HL-60/S4 (cell line): ENCODE results near the gene ITGA3.

Source experiments
- in situ Hi-C: fragments of 300-500 bp; cut with MboI; formaldehyde crosslinking; loops from 2 replicates; pipeline ENCODE4 v1.14.3; 2022; ENCODE audit warnings: low sequenced_read_pairs

The ITGA3 gene

DNA sequence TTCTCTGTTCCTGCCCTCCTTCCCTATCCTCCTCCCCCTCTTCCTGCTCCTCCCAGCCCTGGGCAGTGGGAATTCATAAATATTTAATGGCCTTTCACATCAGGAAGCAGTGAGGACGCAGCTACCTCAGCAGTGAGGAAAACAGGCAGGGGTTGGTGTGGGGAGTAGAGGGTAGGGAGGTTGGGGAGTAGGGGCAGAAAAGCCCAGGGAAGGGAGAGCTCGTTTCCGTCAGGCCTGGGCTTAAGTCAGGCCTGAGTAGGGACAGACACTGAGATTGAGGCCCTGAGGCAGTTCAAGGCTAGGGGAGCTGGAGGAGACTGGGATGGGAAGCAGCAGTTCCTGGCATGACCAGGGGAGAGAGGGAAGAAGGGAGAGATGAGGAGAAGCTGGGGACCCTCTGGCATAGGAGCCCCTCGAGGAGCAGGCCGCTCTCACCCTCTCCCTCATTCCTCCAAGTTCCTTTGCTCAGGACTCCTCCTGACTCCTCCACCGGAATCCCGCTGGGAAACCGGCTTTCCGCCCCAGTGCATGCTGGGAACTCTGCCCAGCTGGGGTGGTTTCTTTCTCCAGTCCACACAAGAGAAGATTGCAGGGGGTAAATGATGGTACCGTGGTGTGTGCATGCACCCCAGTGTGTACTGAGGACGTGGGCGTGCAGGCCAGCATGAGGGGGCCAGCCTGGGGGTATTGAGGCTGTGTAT is 67.9 kb downstream of the ITGA3 start:
- in situ Hi-C loops, result no loop called here

DNA sequence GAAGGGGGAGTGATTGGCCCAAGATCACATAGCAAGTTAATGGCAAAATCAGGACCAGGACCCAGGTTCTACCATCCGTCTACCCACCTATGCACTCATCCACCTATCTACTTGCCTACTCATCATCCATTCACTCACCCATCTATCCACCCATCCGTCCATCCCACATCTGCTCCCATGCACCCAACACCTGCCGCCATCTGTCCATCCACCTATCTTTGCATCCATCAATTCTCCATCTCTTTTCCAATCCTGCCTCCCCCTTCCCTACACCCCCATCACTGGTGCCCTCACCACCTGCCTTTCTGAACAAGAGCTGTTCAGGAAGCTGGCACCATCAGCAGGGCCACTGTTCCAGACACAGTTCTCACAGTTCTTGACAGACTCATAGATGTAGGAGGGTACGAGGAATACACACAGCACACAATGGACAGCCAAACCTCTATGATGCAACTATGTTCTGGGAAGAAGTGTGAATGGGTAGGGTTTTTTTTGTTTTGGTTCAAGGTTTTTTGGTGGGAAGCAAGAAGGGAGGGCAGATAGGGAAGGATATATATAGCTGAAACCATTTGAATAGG is 69.6 kb downstream of the ITGA3 start:
- in situ Hi-C loops, result no loop called here

DNA sequence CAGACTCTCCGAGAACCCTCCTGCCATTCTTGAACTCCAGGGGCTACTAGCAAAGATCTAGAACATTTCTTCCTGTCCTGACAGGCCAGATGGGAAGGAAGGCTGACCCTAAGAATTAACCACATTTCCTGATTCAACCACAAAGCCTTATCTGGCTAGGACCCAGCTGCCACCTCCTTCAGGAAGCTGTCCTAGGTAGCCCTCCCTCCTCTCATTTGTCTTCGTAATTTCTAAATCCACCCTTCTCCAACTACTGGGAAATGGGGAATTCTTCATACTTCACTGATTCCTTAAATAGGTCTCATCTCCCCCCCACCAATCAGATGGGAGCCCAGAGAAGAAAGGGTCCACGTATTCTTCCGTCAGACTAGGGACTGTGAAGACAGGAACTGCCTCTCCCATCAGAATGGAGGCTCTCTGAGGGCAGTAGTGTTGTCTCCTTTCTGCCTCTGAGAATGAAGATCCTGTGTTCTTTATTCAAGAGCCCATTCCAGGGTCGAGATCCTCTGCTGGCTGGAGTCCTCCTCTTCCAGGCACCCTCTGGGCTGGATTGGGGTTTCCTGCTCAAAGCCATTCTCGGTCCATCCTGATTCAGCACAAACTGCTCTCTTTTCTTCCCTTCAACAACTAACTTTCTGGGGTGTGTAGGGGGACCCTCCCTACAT is 71.9 kb downstream of the ITGA3 start:
- in situ Hi-C loops, result no loop called here

DNA sequence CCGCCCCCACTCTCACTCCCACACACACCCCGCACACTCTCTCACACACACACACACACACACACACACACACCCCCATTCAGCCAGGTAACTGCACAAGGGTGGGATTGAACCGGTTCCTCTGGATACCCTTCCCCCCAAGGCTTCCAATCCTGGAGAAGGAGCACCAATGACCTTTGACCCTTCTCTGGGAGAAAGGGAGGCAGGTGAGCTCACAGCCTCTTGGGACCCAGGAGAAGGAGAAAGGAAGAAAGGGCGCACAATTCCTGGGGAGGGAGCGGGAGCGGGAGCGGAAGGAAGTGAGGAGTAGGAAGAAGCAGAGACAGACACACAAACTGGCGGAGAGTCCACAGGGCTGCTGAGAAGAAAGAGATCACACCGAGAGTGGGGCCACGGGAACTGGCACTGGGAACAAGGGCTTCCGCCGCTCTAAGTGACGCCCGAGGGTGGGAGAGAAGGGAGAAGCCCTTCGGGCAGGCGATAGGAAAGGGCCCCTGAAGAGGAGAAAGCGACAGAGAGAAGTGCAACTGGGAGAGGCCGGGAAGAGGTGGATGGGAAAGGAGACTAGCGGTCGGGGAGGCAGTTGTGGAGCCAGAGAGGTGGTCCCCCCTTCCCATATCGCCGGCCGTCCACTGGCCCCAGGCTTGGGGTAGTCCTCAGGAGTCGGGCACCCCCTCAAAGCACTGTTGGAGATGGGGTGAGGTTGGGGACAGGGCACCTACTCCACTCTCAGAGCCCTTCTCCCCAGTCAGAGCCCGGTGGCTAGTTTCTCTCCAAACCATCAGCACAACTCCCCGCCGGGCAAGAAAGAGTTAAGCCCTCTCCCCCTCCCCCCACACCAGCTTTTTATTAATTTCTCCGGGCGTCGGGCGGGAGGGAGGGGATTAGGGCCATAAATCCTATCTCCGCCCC is 72.8 kb downstream of the ITGA3 start:
- in situ Hi-C loops, result no loop called here

DNA sequence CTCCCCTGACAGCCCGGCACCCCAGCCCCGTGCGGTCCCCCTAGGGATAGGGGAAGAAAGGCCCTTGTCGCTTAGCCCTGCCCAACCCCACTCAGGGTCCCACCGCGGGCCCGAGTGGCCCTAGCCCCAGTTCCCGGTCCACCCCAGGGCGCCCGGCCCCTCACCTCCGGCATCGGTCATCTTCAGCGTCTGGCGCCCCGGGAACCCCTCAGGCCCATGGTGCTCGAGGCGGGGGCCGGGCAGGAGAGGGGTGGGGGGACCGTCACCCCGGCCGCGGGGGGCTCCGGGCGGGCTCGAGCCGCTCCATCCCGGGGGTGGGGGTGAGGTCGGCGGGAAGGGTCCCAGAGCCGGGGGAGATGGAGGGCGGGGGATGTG is 73.4 kb downstream of the ITGA3 start:
- in situ Hi-C loops, result no loop called here

DNA sequence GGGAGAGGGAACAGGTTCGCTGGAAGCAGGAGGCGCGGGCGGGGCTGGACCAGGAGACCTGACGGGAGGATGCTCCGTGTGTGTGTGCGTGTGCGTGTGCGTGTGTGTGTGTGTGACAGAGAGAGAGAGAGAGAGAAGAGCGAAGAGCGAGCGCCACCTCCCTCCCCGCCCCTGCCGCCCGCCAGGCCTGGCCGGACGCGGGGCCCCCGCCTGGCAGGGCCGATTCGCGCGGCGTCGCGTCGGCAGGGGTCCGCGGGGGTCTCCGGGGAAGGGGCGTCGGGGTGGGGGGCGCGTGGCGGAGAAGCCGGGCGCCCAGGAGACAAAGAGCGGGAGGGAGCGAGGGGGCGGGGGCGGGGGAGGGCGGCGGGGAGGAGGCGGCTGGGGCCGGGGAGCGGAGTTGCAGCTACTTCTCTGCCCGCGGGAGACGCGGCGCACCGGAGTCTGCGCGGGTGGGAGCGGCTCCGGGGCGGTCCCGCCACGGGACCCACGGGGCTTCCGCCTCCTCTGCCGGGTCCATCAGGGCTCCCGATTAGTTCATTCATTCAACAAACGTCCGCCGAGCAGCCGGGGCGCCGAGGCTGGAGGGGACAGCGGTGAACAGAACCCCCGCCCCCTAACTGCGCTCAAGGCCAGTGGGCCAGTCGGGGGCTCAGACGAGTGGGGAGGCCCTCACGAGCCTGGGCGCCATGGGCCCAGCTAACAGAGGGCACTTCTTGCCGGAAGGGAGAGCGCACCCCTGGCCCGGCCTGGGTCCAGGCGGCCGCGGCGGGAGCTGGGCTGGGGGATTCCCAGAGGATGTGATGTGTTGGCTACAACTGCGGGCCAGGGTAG is 74.0 kb downstream of the ITGA3 start, which contains the start of gene SAMD14:
Gene SAMD14 (minus strand): TSS at position 433 of the 831 bp plus-strand sequence. CDS start 5,201 bp downstream, outside the sequence.
- in situ Hi-C loops, result no loop called here

DNA sequence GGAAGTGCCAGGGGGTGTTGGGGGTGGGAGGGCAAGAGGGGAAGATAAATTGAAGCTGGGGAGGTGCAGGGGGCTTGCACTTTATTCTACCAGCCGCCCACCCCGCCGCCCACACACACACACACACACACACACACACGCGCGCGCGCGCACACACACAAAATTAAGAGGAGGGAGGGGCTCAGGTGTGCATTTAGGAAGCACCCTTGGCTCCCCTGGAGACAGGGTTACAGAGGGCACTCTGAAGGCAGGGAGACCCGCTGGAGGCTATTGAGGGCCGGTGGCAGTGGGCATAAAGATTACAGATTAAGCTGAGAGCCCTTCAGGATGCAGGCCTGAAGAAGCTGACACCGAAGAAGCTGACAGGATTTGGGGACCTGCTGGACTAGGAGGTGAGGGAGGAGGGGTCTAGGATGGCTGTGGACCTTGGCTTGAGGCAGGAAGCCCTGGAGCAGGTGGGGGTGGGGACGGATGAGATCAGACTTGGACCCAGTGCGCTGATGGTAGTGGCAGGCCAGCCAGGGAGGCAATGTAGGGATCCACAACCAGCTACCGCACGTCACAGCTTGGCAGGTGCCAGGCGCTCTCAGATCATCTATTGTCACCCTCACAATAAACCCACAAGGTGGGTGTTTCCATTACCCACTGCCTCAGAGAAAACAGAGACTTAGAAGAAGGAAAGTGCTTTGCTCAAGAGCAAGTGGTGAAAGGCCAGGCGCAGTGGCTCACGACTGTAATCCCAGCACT is 74.8 kb downstream of the ITGA3 start:
- in situ Hi-C loops, result no loop called here

DNA sequence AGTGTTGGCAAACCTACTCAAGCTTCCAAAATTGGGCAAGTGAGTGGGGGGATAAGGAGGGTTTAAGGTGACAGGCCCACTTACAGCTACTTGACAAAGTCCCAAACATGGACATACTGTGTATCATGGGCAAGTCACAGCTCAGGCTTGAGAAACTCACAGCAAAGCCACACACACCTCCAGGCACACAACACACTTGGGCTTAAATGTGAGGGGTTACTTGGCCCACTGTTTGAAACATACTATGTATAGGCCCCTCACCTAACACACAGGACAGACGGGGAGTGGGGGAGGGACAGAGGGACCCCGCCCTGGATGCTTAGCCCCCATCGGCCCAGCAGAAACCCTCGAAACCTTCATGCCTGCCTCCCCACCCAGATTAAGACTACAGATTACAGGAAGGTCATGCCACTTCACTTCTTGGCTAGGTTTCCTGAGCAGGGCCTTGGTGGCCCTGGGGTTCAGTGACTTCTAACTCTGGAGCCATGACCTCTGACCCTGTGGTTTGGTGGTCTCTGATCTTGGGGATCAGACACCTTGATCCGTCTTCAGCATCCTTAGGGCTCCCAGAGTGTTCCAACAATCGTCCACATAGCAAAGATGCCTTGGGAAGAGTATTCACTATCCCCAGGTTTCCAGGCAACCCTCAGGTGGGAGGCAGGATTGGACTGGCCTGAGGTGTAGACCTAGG is 76.3 kb downstream of the ITGA3 start:
- in situ Hi-C loops, result no loop called here

DNA sequence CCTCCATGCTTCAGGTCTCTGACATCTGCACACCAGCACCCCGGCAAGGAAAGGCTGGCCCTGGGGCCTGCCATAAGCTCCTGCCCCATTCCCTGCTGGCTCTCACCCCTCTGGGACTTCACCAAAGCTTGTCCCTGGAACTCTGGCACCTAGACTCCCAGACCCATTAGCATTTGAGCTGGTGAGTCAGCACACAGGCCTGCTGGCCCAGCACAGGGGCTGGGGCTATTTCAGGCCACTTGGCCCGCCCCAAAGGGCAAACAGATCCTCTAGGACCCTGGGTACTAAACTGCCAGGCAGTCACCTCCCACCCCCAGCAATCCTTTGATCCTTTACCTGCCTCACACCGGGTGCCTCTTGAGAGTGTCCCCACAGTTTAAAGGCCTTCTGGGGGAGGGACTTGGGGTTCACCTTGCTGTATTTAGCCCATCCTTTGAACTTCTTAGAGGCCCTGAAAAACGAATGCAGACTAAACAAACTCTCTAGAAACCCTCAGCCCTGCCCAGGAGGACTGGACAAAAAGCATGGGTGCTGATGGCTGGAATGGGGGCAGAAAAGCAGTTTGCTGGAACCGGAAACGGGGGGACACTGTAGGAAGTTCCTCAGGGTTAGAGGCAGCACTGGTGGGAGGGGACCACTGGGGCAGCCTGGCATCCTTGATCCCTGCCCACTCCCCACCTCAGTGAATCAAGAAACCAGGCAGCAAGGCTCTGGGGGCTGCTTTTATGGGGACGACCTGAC is 77.3 kb downstream of the ITGA3 start:
- in situ Hi-C loops, result no loop called here

DNA sequence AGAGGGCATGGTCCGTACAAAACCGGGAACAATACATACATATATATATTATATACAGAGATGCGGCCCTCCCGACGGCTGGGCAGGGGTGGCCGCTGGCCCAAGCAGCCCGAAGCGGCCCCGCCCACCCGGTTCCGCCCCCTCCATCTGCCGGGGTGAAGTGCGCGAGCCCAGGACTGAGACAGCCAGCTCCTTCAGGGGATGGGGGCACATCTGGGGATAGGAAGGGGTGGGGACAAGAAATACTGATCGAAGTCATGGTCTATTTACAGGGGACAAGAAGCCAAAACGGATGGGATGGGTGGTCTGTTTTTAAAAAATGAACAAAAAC is 77.8 kb downstream of the ITGA3 start:
- in situ Hi-C loops, result no loop called here

DNA sequence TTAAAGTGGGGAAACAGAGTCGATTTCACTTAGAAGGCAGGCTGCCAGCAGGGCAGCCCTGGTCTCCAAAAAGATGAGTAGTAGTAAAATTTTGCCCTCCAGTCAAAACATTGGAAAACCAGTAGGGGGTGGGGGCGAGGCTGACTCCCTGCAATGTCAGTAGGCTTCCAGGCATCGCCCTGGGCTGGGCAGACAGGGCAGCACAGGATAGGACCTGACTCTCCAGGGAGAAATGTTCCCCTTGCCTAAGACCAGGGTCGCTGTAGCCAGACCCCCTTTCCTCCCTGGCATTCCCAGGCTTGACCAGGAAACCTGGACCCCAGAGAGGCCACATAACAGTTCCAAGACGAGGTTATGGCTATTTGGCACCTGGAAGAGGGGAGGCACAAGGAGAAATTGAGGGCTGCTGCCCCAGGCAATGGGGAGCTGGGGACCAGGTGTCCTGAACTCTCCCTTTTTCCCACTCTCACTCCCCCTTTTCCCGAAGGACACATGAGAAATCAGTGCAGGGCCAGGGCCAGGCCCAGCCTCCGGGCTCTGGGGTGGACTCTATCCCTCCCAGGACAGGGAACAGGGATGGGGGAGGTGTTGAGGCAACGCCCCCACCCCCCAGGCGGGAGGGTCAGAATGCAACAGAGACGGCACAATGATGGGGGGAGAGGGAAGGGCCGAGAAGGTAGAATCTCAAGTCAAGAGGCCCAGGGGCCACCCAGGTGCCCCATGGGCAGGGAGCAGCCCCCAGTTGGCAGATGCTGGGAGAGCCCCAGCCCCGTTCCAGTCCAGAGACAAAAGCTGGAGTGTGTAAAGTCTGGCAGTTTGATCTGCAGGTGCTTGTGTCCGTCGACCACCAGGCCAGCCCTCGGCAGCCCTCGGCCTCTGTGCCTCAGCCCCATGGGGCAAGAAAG is 78.5 kb downstream of the ITGA3 start:
- in situ Hi-C loops, result no loop called here

DNA sequence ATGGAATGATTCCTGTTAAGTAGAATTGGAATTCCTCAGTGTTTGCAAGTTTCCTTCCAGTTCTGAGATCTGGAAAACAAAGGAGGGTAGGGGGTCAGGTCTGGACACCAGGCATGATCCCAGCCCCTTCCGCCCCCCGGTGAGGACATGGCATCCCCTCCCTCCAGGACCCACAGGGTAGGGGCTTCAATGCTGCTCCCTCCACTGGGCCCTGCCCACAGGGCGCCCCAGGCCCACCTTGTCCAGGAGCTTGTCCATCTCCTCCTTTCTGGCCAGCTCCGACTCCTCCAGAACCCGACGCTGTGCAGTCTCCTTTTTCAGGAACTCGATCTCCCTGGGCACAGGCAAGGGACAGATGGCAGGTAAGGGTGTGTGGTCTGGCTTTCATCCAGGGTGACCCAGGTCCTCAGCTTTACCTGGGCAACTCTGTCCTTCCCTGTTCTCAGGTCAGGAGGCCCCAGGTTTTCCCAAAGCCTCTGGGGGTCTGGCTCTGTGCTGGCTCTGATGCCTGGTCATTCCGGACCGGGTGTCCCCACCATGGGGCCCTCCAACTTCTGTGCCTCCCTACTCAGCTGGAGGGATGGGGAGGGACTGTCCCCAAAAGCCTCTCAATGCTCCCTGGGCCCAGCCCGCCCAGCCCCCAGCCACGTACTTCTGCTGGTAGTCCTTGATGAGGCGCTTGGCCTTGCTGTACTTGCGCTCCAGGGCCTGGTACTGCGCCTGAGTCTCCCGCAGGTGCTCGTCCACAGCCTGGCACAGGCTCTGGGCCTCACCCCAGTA is 79.6 kb downstream of the ITGA3 start:
- in situ Hi-C loops, result no loop called here

DNA sequence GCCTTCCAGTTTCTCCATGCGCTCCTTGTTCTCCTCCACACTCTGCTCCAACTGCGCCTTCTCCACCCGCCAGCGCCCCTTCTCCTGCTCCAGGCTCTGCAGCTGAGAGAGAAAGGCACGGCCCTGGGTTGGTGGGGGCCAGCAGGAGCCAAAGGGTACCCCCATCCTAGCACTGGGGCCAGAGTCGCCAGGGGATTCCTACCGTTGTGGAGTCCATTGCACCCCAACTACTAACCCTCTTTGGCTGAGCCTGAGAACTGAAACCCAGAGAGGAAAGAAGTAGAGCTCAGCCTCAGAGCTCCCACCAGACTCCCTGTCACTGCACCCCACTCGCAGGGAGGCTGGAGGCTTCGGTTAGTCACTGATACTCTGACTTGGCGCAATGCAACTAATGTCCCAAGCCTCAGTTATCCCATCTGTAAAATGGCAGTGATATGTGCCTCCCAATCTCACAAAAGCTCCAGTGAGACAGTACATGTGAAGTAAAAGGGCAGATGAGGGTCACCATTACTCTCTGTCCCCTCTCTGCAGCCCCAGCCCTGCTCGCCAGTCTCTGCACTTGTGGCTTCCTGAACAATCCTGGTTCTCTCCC is 80.3 kb downstream of the ITGA3 start:
- in situ Hi-C loops, result no loop called here

DNA sequence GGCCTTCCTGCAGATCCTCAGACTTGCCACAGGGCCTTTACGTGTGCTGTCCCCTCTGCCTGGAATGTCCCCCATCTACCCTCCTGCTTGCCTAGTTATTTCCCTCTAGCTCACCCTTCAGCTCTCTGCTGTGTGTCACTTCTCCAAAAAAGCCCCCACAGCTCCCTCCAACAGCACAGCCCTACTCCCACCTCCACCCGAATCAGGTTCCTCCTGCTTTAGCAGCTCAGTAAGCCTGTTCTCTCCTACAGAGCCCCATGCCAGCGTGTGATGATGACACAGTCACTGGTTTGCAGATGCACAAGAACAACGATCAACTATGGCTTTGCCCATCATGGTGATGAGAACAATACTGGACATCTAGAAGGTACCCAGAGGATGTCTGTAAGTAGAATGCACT is 81.1 kb downstream of the ITGA3 start:
- in situ Hi-C loops, result no loop called here

DNA sequence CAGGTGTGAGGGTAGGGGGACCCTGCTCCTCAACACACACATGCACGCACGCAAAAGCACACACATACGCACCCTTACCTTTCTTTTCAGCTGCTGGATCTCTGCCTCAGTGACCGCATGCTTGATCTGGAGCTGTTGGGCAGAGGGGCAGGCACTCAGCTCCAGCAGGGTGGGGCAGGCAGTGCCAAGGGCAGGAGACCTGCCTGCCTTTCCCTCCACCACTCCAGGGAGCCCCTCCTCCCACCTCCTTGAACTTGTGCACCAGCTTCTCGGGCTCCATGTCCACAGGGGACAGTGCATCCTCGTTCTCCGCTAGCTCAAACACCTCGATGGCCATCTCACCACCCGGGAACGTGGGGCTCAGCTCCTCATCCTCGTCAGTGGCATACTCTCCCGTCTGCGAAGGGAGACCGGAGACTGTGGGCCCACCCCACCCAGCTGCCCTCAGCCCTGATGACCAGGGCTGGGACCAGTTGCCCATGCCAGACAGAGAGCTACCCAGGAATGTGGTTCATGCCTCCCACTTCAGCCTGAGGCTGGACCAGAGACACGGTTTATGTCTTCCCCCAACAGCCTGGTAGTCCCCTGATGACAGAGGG is 83.4 kb downstream of the ITGA3 start:
- in situ Hi-C loops, result no loop called here
